A549 (cell line): ENCODE measurements around the gene RCAN2. TPM values are rescaled to one million over a fixed set of nuclear protein-coding genes. Genes with fewer than 3 reads are reported as not detected.

Experiments
- ATAC-seq, 2 experiments: fragments of 200-7000 bp in 1 of 2; fragments of >200 bp in 1 of 2; cut with Nextera tagmentation in 1 of 2; cut with Tn5 transposase in 1 of 2; 3 replicates each; pipeline versions ENCODE4 v1.8.0 to v1.9.1; 2018 to 2020; ENCODE audit warnings: mild to moderate bottlenecking in 1 of 2, moderate library complexity in 1 of 2
- CTCF ChIA-PET: fragments of 300-600 bp; sonication (Branson Sonifier 250); formaldehyde crosslinking; extraction: SDS; loops from one replicate; lab custom pipeline; 2021; ENCODE audit warnings: antibody characterized with exemption, inconsistent platforms; lab: Yijun Ruan, JAX
- POLR2A ChIA-PET: fragments of 350-600 bp; formaldehyde crosslinking; extraction: SDS; loops from one replicate; lab custom pipeline; 2021; ENCODE audit warnings: antibody characterized with exemption, inconsistent platforms; lab: Yijun Ruan, JAX
- DNase-seq, 2 experiments: peaks; one replicate each; pipeline versions ENCODE4 v3.0.0 to v3.0.0-alpha.2; 2011 to 2016; ENCODE audit warnings: low read depth in 1 of 2, low spot score in 1 of 2
- FAIRE-seq: peaks from 2 replicates; lab custom pipeline; 2011; peaks lifted over from hg19 to GRCh38; lab: Jason Lieb, UNC
- H3K27ac ChIP-seq, 2 experiments: fragments of >200 bp; sonication (Bioruptor Twin); formaldehyde crosslinking; 3 replicates each; pipeline ENCODE4 v1.5.1; 2016 to 2017
- H3K4me1 ChIP-seq: fragments of >200 bp; sonication (Bioruptor Twin); formaldehyde crosslinking; 3 replicates; pipeline ENCODE4 v1.6.1; 2016
- H3K4me2 ChIP-seq: fragments of >200 bp; sonication (Bioruptor Twin); formaldehyde crosslinking; 3 replicates; pipeline ENCODE4 v1.6.1; 2016
- H3K4me3 ChIP-seq: fragments of >200 bp; sonication (Bioruptor Twin); formaldehyde crosslinking; 3 replicates; pipeline ENCODE4 v1.5.1; 2016
- H3K9me3 ChIP-seq: fragments of >200 bp; sonication (Bioruptor Twin); formaldehyde crosslinking; 3 replicates; pipeline ENCODE4 v1.6.1; 2016
- BHLHE40 ChIP-seq: IDR thresholded peaks from 2 replicates; pipeline ENCODE4 v1.6.1; 2012; ENCODE audit warnings: low read depth, low read length, inconsistent platforms
- CBX2 ChIP-seq: fragments of 200-600 bp; sonication (generic); IDR thresholded peaks from 2 replicates; pipeline ENCODE4 v1.6.1; 2016; ENCODE audit warnings: low read depth, mild to moderate bottlenecking, borderline replicate concordance
- CBX8 ChIP-seq: fragments of 200-600 bp; sonication (generic); IDR thresholded peaks from 2 replicates; pipeline ENCODE4 v1.6.1; 2016
- CHD2 ChIP-seq: fragments of 150-350 bp; IDR thresholded peaks from 2 replicates; pipeline ENCODE4 v1.6.1; 2014; ENCODE audit warnings: low read length; ENCODE audit not compliant: partially characterized antibody
- E2F6 ChIP-seq: IDR thresholded peaks from 2 replicates; pipeline ENCODE4 v1.6.1; 2012; ENCODE audit warnings: low read depth, borderline replicate concordance
- EHMT2 ChIP-seq: fragments of 200-600 bp; sonication (generic); IDR thresholded peaks from 2 replicates; pipeline ENCODE4 v1.6.1; 2016; ENCODE audit warnings: antibody characterized with exemption, low read depth, mild to moderate bottlenecking, moderate library complexity
- ESRRA ChIP-seq: fragments of 150-350 bp; IDR thresholded peaks from 2 replicates; pipeline ENCODE4 v1.6.1; 2014; ENCODE audit warnings: mild to moderate bottlenecking, low read length, borderline replicate concordance
- FOSB ChIP-seq: fragments of 250-450 bp; sonication (Bioruptor Pico); IDR thresholded peaks from 2 replicates; pipeline ENCODE4 v1.5.0; 2020; ENCODE audit warnings: mild to moderate bottlenecking, moderate library complexity
- FOSL2 ChIP-seq, 2 experiments: fragments of 450-650 bp in 1 of 2; fragments of >200 bp in 1 of 2; sonication (Bioruptor Twin) in 1 of 2; formaldehyde crosslinking; IDR thresholded peaks; 2 replicates each; pipeline versions ENCODE4 v1.5.0 to v1.6.1; 2016 to 2020; ENCODE audit warnings: mild to moderate bottlenecking in 1 of 2, moderate library complexity in 1 of 2
- HES2 ChIP-seq: fragments of >200 bp; sonication (Bioruptor Twin); formaldehyde crosslinking; IDR thresholded peaks from 2 replicates; pipeline ENCODE4 v1.6.1; 2016
- HMGXB4 ChIP-seq: fragments of 250-450 bp; sonication (Bioruptor Pico); IDR thresholded peaks from 2 replicates; pipeline ENCODE4 v1.5.0; 2021; ENCODE audit warnings: mild to moderate bottlenecking, moderate library complexity, borderline replicate concordance
- HOXB5 ChIP-seq: fragments of 250-450 bp; sonication (Bioruptor Pico); IDR thresholded peaks from 2 replicates; pipeline ENCODE4 v1.5.0; 2020; ENCODE audit warnings: mild to moderate bottlenecking, moderate library complexity
- JUN ChIP-seq, 2 experiments: fragments of >200 bp; sonication (Bioruptor Twin); formaldehyde crosslinking; IDR thresholded peaks; 2 replicates in 1 of 2; 3 replicates in 1 of 2; pipeline ENCODE4 v1.6.1; 2016 to 2017
- KDM1A ChIP-seq: fragments of 200-600 bp; sonication (generic); IDR thresholded peaks from 2 replicates; pipeline ENCODE4 v1.6.1; 2016; ENCODE audit warnings: low read depth, mild to moderate bottlenecking
- MYC ChIP-seq: IDR thresholded peaks from 2 replicates; pipeline ENCODE4 v1.6.1; 2012; ENCODE audit warnings: mild to moderate bottlenecking, inconsistent platforms, low read length, improper control_type of control experiment, borderline replicate concordance
- NFE2L2 ChIP-seq: fragments of 150-350 bp; conservative IDR thresholded peaks from 2 replicates; pipeline ENCODE4 v1.6.1; 2014; ENCODE audit warnings: low read length
- PBX3 ChIP-seq: IDR thresholded peaks from 2 replicates; pipeline ENCODE4 v1.6.1; 2012
- SMC3 ChIP-seq: fragments of >200 bp; sonication (Bioruptor Twin); formaldehyde crosslinking; IDR thresholded peaks from 3 replicates; pipeline ENCODE4 v1.6.1; 2018; ENCODE audit warnings: inconsistent platforms
- TFCP2L1 ChIP-seq: fragments of 250-450 bp; sonication (Bioruptor Pico); IDR thresholded peaks from 2 replicates; pipeline ENCODE4 v1.5.0; 2021; ENCODE audit warnings: mild to moderate bottlenecking
- TP53 ChIP-seq: fragments of 250-450 bp; sonication (Bioruptor Pico); IDR thresholded peaks from 2 replicates; pipeline ENCODE4 v1.5.0; 2021; ENCODE audit warnings: mild to moderate bottlenecking, moderate library complexity
- ZC3H11A ChIP-seq: fragments of 450-650 bp; IDR thresholded peaks from 2 replicates; pipeline ENCODE4 v1.6.1; 2014; ENCODE audit warnings: antibody characterized with exemption, mild to moderate bottlenecking
- ZNF302 ChIP-seq: fragments of 250-450 bp; sonication (Bioruptor Pico); IDR thresholded peaks from 2 replicates; pipeline ENCODE4 v1.9.0; 2021; ENCODE audit warnings: inconsistent platforms, mild to moderate bottlenecking, moderate library complexity
- WGBS: methylation state at CpG from one replicate; pipeline ENCODE4 v1.1.6; 2017; ENCODE audit errors: missing lambda C conversion rate; 5-methylcytosine and 5-hydroxymethylcytosine counted together
- polyA plus RNA-seq, 4 experiments: library from polyadenylated mRNA; depleted of rRNA in 3 of 4; stranded (reverse); fragments of >200 nt; fragmentation: RNase III in 1 of 4; extraction: RNeasy Plus Mini Kit Qiagen cat#74134 plus additional on column Dnase treatment in 1 of 4; gene quantifications; 2 replicates in 3 of 4; 3 replicates in 1 of 4; pipeline ENCODE4 v1.2.3, GENCODE V29; 2011 to 2017

RCAN2 gene
- polyA plus RNA-seq, 2 of the 4 experiments (the other 2 are of a cell fraction) = not detected

GRCh38 chr6:46414398-46414797 is 76.9 kb downstream of the RCAN2 start:
- DNase-seq (no peak), ATAC-seq (no peak), FAIRE-seq (no peak)
- WGBS = 0% methylated on average over 1 of the region's 1 CpG
- no peaks in the 10 kb centered on the region for H3K9me3 ChIP-seq
- H3K4me1 ChIP-seq = no peaks in the 10 kb centered on the region
- POLR2A ChIA-PET = no interaction called here
- H3K4me2 ChIP-seq = no peak overlapping the region
- TF ChIP-seq NFE2L2 = no peak
- no peak for TF ChIP-seq FOSL2 (IDR thresholded peaks at IDR 0.05)
- no peak for TF ChIP-seq FOSL2 (CRISPR knock-in tag; IDR thresholded peaks at IDR 0.05)
- TF ChIP-seq BHLHE40 = no peak
- no peak for TF ChIP-seq ZC3H11A
- no peak for TF ChIP-seq MYC
- H3K27ac ChIP-seq = no peak overlapping the region
- CTCF ChIA-PET = no interaction called here
- no peak overlapping the region for H3K4me3 ChIP-seq

GRCh38 chr6:46412662-46413061 is 78.6 kb downstream of the RCAN2 start:
- WGBS = 3% methylated on average over 2 of the region's 2 CpGs
- ChIA-PET POLR2A (no interaction called here), CTCF (interaction anchor here (0.9 kb wide), 1 partner anchor 323 kb away, joined by 3 read pairs; no protein-coding TSS in a partner anchor)
- Histone ChIP-seq H3K4me3 (no peak overlapping the region), H3K27ac (no peak overlapping the region), H3K4me1 (no peaks in the 10 kb centered on the region), H3K4me2 (no peak overlapping the region), H3K9me3 (no peaks in the 10 kb centered on the region)
- no peak for TF ChIP-seq E2F6
- TF ChIP-seq BHLHE40 = no peak
- no peak for TF ChIP-seq CBX8
- no peak for TF ChIP-seq PBX3
- TF ChIP-seq EHMT2 = no peak
- no peak for TF ChIP-seq ZNF302 (CRISPR knock-in tag)
- TF ChIP-seq CBX2 = no peak
- TF ChIP-seq HOXB5 (CRISPR knock-in tag) = no peak
- TF ChIP-seq HMGXB4 (CRISPR knock-in tag) = no peak
- TF ChIP-seq CHD2 = no peak
- no peak for TF ChIP-seq KDM1A
- TF ChIP-seq HES2 = no peak
- TF ChIP-seq ESRRA = no peak
- TF ChIP-seq FOSL2 (IDR thresholded peaks at IDR 0.05) = no peak
- no peak for TF ChIP-seq FOSL2 (CRISPR knock-in tag; IDR thresholded peaks at IDR 0.05)
- no peak for TF ChIP-seq NFE2L2
- no peak for TF ChIP-seq FOSB
- TF ChIP-seq JUN (IDR thresholded peaks at IDR 0.05) = no peak
- TF ChIP-seq SMC3 = no peak
- no peak for TF ChIP-seq TP53 (CRISPR knock-in tag)
- no peak for TF ChIP-seq TFCP2L1 (CRISPR knock-in tag)
- ATAC-seq = no peak
- no peak for FAIRE-seq
- DNase-seq = no peak
